PC-3 (cell line): ENCODE data around the gene RRAS.

ENCODE experiments used
- EZH2 ChIP-seq: fragments of 300-600 bp; sonication (generic); IDR thresholded peaks from one replicate; pipeline ENCODE4 v1.6.1; 2017; ENCODE audit warnings: antibody characterized with exemption, mild to moderate bottlenecking, low read length; ENCODE audit not compliant: unreplicated experiment
- TF ChIP-seq, protein P1 (sequence below): fragments of 300-600 bp; sonication (generic); conservative IDR thresholded peaks from 2 replicates; pipeline ENCODE4 v1.5.1; 2017; ENCODE audit warnings: antibody characterized with exemption, low read depth, mild to moderate bottlenecking, low read length

DNA sequence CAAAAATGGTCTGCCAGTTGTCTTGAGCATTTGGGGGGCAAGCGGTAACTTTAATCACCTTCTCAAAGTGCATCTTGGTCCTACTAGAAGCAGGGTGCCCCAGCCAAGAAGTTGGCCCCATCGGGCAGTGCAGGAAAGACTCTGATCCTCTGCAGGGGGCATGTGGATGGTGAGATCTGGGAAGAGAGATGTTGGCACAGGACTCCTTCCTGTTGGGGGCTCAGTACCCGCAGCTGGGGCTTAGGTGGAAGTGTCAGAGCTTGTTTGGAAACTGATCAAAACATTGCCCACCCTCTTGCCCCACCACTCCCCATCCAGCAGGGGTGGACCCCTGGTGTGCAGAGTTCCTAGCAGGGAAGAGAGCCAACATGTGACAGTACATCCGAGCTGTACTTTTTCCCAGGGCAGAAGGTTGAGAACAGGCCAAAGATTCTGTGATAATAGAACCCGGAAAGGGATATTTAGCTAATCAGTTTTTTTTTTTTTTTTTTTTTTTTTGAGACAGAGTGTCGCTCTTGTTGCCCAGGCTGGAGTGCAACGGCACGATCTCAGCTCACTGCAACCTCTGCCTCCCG is 8.8 kb downstream of the RRAS start:
- TF ChIP-seq, protein P1, sequence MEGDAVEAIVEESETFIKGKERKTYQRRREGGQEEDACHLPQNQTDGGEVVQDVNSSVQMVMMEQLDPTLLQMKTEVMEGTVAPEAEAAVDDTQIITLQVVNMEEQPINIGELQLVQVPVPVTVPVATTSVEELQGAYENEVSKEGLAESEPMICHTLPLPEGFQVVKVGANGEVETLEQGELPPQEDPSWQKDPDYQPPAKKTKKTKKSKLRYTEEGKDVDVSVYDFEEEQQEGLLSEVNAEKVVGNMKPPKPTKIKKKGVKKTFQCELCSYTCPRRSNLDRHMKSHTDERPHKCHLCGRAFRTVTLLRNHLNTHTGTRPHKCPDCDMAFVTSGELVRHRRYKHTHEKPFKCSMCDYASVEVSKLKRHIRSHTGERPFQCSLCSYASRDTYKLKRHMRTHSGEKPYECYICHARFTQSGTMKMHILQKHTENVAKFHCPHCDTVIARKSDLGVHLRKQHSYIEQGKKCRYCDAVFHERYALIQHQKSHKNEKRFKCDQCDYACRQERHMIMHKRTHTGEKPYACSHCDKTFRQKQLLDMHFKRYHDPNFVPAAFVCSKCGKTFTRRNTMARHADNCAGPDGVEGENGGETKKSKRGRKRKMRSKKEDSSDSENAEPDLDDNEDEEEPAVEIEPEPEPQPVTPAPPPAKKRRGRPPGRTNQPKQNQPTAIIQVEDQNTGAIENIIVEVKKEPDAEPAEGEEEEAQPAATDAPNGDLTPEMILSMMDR: no peak
- no peak for TF ChIP-seq EZH2
